WTC11 (cell line): Measurements from ENCODE around the gene THUMPD3. TPM values are rescaled to one million over a fixed set of nuclear protein-coding genes. Genes with fewer than 3 reads are reported as not detected.

Experiments
- ATF1 ChIP-seq: sonication (generic); formaldehyde crosslinking; IDR thresholded peaks from 2 replicates; pipeline ENCODE4 v1.8.1; 2023; ENCODE audit warnings: mild to moderate bottlenecking, moderate library complexity, missing genetic modification reagents
- ATF3 ChIP-seq: sonication (generic); formaldehyde crosslinking; conservative IDR thresholded peaks from 2 replicates; pipeline ENCODE4 v1.8.1; 2022; ENCODE audit warnings: mild to moderate bottlenecking, missing genetic modification reagents
- CDX4 ChIP-seq: fragments of 250-450 bp; sonication (Bioruptor Pico); IDR thresholded peaks from 2 replicates; pipeline ENCODE4 v1.9.0; 2021; ENCODE audit warnings: moderate library complexity, mild to moderate bottlenecking, inconsistent platforms, borderline replicate concordance
- E2F1 ChIP-seq: sonication (generic); formaldehyde crosslinking; IDR thresholded peaks from 2 replicates; pipeline ENCODE4 v1.8.0; 2022; ENCODE audit warnings: mild to moderate bottlenecking, missing genetic modification reagents
- ELF4 ChIP-seq: sonication (generic); formaldehyde crosslinking; IDR thresholded peaks from 2 replicates; pipeline ENCODE4 v1.8.1; 2022; ENCODE audit warnings: low read depth, mild to moderate bottlenecking, moderate library complexity, missing genetic modification reagents
- EMX1 ChIP-seq: fragments of 250-450 bp; sonication (Bioruptor Pico); IDR thresholded peaks from 2 replicates; pipeline ENCODE4 v1.8.0; 2021; ENCODE audit warnings: mild to moderate bottlenecking
- ETV6 ChIP-seq: sonication (generic); formaldehyde crosslinking; IDR thresholded peaks from 2 replicates; pipeline ENCODE4 v1.8.1; 2022; ENCODE audit warnings: mild to moderate bottlenecking, missing genetic modification reagents
- FOXJ3 ChIP-seq: sonication (generic); formaldehyde crosslinking; IDR thresholded peaks from 2 replicates; pipeline ENCODE4 v1.9.0; 2021; ENCODE audit warnings: missing genetic modification reagents, mild to moderate bottlenecking, borderline replicate concordance
- FOXK1 ChIP-seq: sonication (generic); formaldehyde crosslinking; IDR thresholded peaks from 2 replicates; pipeline ENCODE4 v1.8.0; 2022; ENCODE audit warnings: mild to moderate bottlenecking, moderate library complexity, missing genetic modification reagents
- GABPB1 ChIP-seq: sonication (generic); formaldehyde crosslinking; IDR thresholded peaks from 2 replicates; pipeline ENCODE4 v1.8.1; 2023; ENCODE audit warnings: mild to moderate bottlenecking, missing genetic modification reagents
- IRF2 ChIP-seq: sonication (generic); formaldehyde crosslinking; IDR thresholded peaks from 2 replicates; pipeline ENCODE4 v1.8.0; 2022; ENCODE audit warnings: low read depth, missing genetic modification reagents, borderline replicate concordance
- KAT7 ChIP-seq: sonication (generic); formaldehyde crosslinking; IDR thresholded peaks from 2 replicates; pipeline ENCODE4 v1.8.1; 2023; ENCODE audit warnings: missing genetic modification reagents, mild to moderate bottlenecking, borderline replicate concordance
- NFATC4 ChIP-seq: fragments of 250-450 bp; sonication (Bioruptor Pico); IDR thresholded peaks from 2 replicates; pipeline ENCODE4 v1.9.0; 2021; ENCODE audit warnings: mild to moderate bottlenecking
- NFE2L1 ChIP-seq: sonication (generic); formaldehyde crosslinking; IDR thresholded peaks from 2 replicates; pipeline ENCODE4 v1.8.1; 2023; ENCODE audit warnings: missing genetic modification reagents
- NR2C2 ChIP-seq: sonication (generic); formaldehyde crosslinking; IDR thresholded peaks from 2 replicates; pipeline ENCODE4 v1.8.0; 2022; ENCODE audit warnings: mild to moderate bottlenecking, missing genetic modification reagents
- OVOL2 ChIP-seq: fragments of 250-450 bp; sonication (Bioruptor Pico); IDR thresholded peaks from 2 replicates; pipeline ENCODE4 v1.9.0; 2021; ENCODE audit warnings: mild to moderate bottlenecking, borderline replicate concordance
- RORB ChIP-seq: fragments of 250-450 bp; sonication (Bioruptor Pico); IDR thresholded peaks from 2 replicates; pipeline ENCODE4 v1.9.0; 2021; ENCODE audit warnings: mild to moderate bottlenecking
- SP1 ChIP-seq: sonication (generic); formaldehyde crosslinking; conservative IDR thresholded peaks from 2 replicates; pipeline ENCODE4 v1.8.1; 2022; ENCODE audit warnings: missing genetic modification reagents
- TCF7 ChIP-seq: sonication (generic); formaldehyde crosslinking; IDR thresholded peaks from 2 replicates; pipeline ENCODE4 v1.8.0; 2022; ENCODE audit warnings: mild to moderate bottlenecking, low read depth, missing genetic modification reagents, moderate library complexity
- TEAD1 ChIP-seq: sonication (generic); formaldehyde crosslinking; IDR thresholded peaks from 2 replicates; pipeline ENCODE4 v1.8.0; 2022; ENCODE audit warnings: mild to moderate bottlenecking, missing genetic modification reagents
- TEAD4 ChIP-seq: sonication (generic); formaldehyde crosslinking; IDR thresholded peaks from 2 replicates; pipeline ENCODE4 v1.8.0; 2022; ENCODE audit warnings: mild to moderate bottlenecking, missing genetic modification reagents
- TP53 ChIP-seq: sonication (generic); formaldehyde crosslinking; IDR thresholded peaks from 2 replicates; pipeline ENCODE4 v1.8.1; 2023; ENCODE audit warnings: mild to moderate bottlenecking, missing genetic modification reagents
- ZBTB21 ChIP-seq: sonication (generic); formaldehyde crosslinking; IDR thresholded peaks from 2 replicates; pipeline ENCODE4 v1.8.1; 2023; ENCODE audit warnings: mild to moderate bottlenecking, missing genetic modification reagents, borderline replicate concordance
- ZMAT4 ChIP-seq: fragments of 250-450 bp; sonication (Bioruptor Pico); IDR thresholded peaks from 2 replicates; pipeline ENCODE4 v1.9.0; 2021; ENCODE audit warnings: mild to moderate bottlenecking
- ZNF121 ChIP-seq: sonication (generic); formaldehyde crosslinking; IDR thresholded peaks from 2 replicates; pipeline ENCODE4 v1.8.0; 2023; ENCODE audit warnings: missing genetic modification reagents
- ZNF138 ChIP-seq: sonication (generic); formaldehyde crosslinking; conservative IDR thresholded peaks from 2 replicates; pipeline ENCODE4 v1.8.1; 2022; ENCODE audit warnings: mild to moderate bottlenecking, moderate library complexity, missing genetic modification reagents
- ZNF232 ChIP-seq: sonication (generic); formaldehyde crosslinking; IDR thresholded peaks from 2 replicates; pipeline ENCODE4 v1.8.0; 2022; ENCODE audit warnings: mild to moderate bottlenecking, missing genetic modification reagents
- ZNF263 ChIP-seq: sonication (generic); formaldehyde crosslinking; IDR thresholded peaks from 2 replicates; pipeline ENCODE4 v1.8.1; 2022; ENCODE audit warnings: low read depth, mild to moderate bottlenecking, moderate library complexity, missing genetic modification reagents
- ZNF317 ChIP-seq: sonication (generic); formaldehyde crosslinking; IDR thresholded peaks from 2 replicates; pipeline ENCODE4 v1.8.1; 2023; ENCODE audit warnings: low read depth, mild to moderate bottlenecking, moderate library complexity, missing genetic modification reagents, borderline replicate concordance
- ZNF396 ChIP-seq: fragments of 250-450 bp; sonication (Bioruptor Pico); IDR thresholded peaks from 2 replicates; pipeline ENCODE4 v1.8.0; 2021; ENCODE audit warnings: mild to moderate bottlenecking, moderate library complexity, borderline replicate concordance
- total RNA-seq: library from RNA; stranded (reverse); gene quantifications from 3 replicates; pipeline ENCODE4 v1.2.3, GENCODE V29; 2021
- TF ChIP-seq, protein P1 (sequence below): fragments of 250-450 bp; sonication (Bioruptor Pico); IDR thresholded peaks from 2 replicates; pipeline ENCODE4 v1.9.0; 2021; ENCODE audit warnings: mild to moderate bottlenecking
- TF ChIP-seq, protein P2 (sequence below): sonication (generic); formaldehyde crosslinking; IDR thresholded peaks from 2 replicates; pipeline ENCODE4 v1.8.1; 2022; ENCODE audit warnings: low read depth, missing genetic modification reagents, borderline replicate concordance
- TF ChIP-seq, protein P3 (sequence below): sonication (generic); formaldehyde crosslinking; IDR thresholded peaks from 2 replicates; pipeline ENCODE4 v1.8.1; 2023; ENCODE audit warnings: mild to moderate bottlenecking, moderate library complexity, missing genetic modification reagents

Gene THUMPD3
- total RNA-seq, 1 experiment from 2014 or later: 67.5 TPM

DNA sequence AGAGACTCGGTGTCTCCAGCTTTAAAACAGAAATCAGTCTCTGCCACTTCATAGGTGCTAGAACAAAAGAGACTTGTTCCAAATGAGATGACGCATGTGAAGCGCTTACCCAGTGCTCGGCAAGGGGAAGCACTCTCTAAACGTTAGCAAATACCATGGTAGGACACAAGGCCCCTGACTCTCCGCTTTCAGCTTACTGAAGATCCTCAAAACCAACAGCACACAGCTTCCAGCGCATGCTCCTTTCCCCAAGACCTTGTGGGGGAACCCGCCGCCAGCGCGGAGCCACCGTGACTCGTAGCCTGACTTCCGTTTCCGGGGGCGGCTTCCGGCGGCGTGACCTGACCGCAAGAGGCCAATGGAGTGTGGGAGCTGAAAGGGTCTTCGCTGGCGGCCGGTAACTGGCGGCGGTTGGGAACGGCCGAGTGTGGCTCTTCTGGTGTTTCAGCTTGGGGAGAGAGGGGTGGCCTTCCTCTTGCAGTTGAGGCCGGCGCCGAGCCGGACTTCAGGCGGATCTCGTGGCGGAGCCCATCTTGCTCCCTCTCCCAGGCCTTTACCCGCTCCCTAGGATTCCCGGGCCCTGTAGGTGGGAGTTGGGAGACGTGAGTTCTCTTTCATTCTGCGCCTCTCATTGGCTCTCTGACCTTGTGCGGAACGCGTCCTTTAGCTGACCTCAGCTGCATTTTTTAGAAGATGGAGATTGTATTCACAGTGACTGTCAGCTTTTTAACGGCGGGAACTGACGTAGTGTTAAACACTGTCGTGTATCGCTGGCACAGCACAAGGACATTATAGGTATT lies at the start of gene THUMPD3 (continued):
- peak; percentile 76; the same call in 1 of the 2 replicates for TF ChIP-seq NFE2L1 (CRISPR knock-in tag)
- no peak for TF ChIP-seq TP53 (CRISPR knock-in tag)
- TF ChIP-seq ATF1 (CRISPR knock-in tag): no peak
- TF ChIP-seq FOXK1: peak; percentile 83
- no peak for TF ChIP-seq OVOL2 (CRISPR knock-in tag)
- TF ChIP-seq NR2C2 (CRISPR knock-in tag): peak; percentile 59; the same call in 1 of the 2 replicates
- peak; percentile 61; the same call in 1 of the 2 replicates for TF ChIP-seq FOXJ3 (CRISPR knock-in tag)
- TF ChIP-seq GABPB1 (CRISPR knock-in tag): peak; percentile 91
- no peak for TF ChIP-seq CDX4 (CRISPR knock-in tag)
- no peak for TF ChIP-seq RORB (CRISPR knock-in tag)
- TF ChIP-seq ZBTB21: no peak
- no peak for TF ChIP-seq ZNF121 (CRISPR knock-in tag)
- TF ChIP-seq KAT7: no peak
- TF ChIP-seq SP1 (CRISPR knock-in tag): peak; percentile 83
- no peak for TF ChIP-seq TCF7 (CRISPR knock-in tag)
- peak; percentile 97 for TF ChIP-seq ETV6 (CRISPR knock-in tag)
- peak; percentile 79; the same call in 1 of the 2 replicates for TF ChIP-seq E2F1 (CRISPR knock-in tag)
- TF ChIP-seq IRF2 (CRISPR knock-in tag): no peak
- TF ChIP-seq TEAD1 (CRISPR knock-in tag): peak; percentile 92
- no peak for TF ChIP-seq ATF3 (CRISPR knock-in tag)
- no peak for TF ChIP-seq ZNF396 (CRISPR knock-in tag)
- no peak for TF ChIP-seq ZNF138 (CRISPR knock-in tag)
- no peak for TF ChIP-seq ELF4 (CRISPR knock-in tag)
- TF ChIP-seq, protein P1, sequence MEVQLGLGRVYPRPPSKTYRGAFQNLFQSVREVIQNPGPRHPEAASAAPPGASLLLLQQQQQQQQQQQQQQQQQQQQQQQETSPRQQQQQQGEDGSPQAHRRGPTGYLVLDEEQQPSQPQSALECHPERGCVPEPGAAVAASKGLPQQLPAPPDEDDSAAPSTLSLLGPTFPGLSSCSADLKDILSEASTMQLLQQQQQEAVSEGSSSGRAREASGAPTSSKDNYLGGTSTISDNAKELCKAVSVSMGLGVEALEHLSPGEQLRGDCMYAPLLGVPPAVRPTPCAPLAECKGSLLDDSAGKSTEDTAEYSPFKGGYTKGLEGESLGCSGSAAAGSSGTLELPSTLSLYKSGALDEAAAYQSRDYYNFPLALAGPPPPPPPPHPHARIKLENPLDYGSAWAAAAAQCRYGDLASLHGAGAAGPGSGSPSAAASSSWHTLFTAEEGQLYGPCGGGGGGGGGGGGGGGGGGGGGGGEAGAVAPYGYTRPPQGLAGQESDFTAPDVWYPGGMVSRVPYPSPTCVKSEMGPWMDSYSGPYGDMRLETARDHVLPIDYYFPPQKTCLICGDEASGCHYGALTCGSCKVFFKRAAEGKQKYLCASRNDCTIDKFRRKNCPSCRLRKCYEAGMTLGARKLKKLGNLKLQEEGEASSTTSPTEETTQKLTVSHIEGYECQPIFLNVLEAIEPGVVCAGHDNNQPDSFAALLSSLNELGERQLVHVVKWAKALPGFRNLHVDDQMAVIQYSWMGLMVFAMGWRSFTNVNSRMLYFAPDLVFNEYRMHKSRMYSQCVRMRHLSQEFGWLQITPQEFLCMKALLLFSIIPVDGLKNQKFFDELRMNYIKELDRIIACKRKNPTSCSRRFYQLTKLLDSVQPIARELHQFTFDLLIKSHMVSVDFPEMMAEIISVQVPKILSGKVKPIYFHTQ (CRISPR knock-in tag): no peak; the same call in 1 of the 2 replicates
- no peak for TF ChIP-seq NFATC4 (CRISPR knock-in tag)
- no peak for TF ChIP-seq EMX1
- TF ChIP-seq TEAD4 (CRISPR knock-in tag): peak; percentile 68; the same call in 1 of the 2 replicates
- no peak for TF ChIP-seq ZMAT4 (CRISPR knock-in tag)
- TF ChIP-seq, protein P2, sequence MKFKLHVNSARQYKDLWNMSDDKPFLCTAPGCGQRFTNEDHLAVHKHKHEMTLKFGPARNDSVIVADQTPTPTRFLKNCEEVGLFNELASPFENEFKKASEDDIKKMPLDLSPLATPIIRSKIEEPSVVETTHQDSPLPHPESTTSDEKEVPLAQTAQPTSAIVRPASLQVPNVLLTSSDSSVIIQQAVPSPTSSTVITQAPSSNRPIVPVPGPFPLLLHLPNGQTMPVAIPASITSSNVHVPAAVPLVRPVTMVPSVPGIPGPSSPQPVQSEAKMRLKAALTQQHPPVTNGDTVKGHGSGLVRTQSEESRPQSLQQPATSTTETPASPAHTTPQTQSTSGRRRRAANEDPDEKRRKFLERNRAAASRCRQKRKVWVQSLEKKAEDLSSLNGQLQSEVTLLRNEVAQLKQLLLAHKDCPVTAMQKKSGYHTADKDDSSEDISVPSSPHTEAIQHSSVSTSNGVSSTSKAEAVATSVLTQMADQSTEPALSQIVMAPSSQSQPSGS (CRISPR knock-in tag): no peak
- TF ChIP-seq ZNF263 (CRISPR knock-in tag): no peak
- TF ChIP-seq, protein P3, sequence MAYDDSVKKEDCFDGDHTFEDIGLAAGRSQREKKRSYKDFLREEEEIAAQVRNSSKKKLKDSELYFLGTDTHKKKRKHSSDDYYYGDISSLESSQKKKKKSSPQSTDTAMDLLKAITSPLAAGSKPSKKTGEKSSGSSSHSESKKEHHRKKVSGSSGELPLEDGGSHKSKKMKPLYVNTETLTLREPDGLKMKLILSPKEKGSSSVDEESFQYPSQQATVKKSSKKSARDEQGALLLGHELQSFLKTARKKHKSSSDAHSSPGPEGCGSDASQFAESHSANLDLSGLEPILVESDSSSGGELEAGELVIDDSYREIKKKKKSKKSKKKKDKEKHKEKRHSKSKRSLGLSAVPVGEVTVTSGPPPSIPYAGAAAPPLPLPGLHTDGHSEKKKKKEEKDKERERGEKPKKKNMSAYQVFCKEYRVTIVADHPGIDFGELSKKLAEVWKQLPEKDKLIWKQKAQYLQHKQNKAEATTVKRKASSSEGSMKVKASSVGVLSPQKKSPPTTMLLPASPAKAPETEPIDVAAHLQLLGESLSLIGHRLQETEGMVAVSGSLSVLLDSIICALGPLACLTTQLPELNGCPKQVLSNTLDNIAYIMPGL: peak; percentile 63; the same call in 1 of the 2 replicates
- no peak for TF ChIP-seq ZNF317 (CRISPR knock-in tag)
- TF ChIP-seq ZNF232: peak; percentile 94
